Measurements from ENCODE around the gene ATP9A.

DNA sequence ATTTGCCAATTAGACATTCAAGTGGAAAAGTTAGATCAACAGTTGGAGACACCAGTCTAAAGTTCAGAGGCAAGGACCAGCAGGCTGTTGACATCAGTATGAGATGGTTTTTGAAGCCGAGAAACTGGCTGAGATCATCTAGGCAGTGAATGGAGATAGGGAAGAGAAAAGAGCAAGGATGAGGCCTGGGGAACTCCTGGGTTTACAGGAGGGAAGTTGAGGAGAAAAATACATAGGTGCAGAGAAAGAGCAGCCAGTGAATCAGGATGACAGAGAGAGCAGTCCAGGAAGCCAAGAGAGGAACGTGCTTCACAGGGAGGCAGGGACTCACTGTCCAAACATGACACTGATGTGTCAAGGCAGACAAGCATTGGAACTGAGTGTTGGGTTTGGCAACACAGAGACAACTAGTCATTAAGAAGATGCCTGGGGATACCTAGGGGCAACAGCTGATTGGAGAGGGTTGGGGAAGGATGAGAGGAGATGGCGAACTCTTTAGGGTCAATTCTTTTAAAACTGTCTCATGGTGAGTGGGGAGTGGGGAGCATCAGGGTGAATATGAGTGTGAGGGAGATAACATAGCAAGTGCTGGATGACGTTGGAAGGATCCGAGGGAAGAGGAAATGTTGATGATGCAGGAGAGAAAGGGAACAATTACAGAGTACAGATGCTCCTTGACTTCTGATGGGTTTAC, 47.3 kb upstream of the ATP9A start:
- no peak for TF ChIP-seq NR2F1 (conservative IDR thresholded peaks at IDR 0.05)
- TF ChIP-seq, protein P1, sequence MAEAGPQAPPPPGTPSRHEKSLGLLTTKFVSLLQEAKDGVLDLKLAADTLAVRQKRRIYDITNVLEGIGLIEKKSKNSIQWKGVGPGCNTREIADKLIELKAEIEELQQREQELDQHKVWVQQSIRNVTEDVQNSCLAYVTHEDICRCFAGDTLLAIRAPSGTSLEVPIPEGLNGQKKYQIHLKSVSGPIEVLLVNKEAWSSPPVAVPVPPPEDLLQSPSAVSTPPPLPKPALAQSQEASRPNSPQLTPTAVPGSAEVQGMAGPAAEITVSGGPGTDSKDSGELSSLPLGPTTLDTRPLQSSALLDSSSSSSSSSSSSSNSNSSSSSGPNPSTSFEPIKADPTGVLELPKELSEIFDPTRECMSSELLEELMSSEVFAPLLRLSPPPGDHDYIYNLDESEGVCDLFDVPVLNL (IDR thresholded peaks at IDR 0.05; ENCODE audit: low read depth, low read length) = no peak
- no peak for TF ChIP-seq EZH2 (IDR thresholded peaks at IDR 0.05; ENCODE audit: borderline replicate concordance, control insufficient read depth, low read depth, low read length)
- no peak for TF ChIP-seq JUND (IDR thresholded peaks at IDR 0.05; ENCODE audit: low read depth, low read length)
- TF ChIP-seq, protein P2, sequence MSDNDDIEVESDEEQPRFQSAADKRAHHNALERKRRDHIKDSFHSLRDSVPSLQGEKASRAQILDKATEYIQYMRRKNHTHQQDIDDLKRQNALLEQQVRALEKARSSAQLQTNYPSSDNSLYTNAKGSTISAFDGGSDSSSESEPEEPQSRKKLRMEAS (IDR thresholded peaks at IDR 0.05; ENCODE audit: low read depth, low read length) = no peak
- no peak for TF ChIP-seq IKZF1 (conservative IDR thresholded peaks at IDR 0.05)
- no peak for TF ChIP-seq HCFC1 (IDR thresholded peaks at IDR 0.05; ENCODE audit: low read length)
- TF ChIP-seq CTCF (IDR thresholded peaks at IDR 0.05 in 2 of 3, conservative IDR thresholded peaks at IDR 0.05 in 1 of 3; ENCODE audit: control insufficient read depth in 2 of 3, extremely low read depth in 1 of 3, insufficient read depth in 1 of 3, low read depth in 3 of 3, low read length in 3 of 3) = no peak
- TF ChIP-seq POLR2A (IDR thresholded peaks at IDR 0.05; ENCODE audit: low read depth, low read length) = no peak
- TF ChIP-seq MXI1 (IDR thresholded peaks at IDR 0.05; ENCODE audit: low read depth, low read length) = no peak
- TF ChIP-seq NFXL1 (IDR thresholded peaks at IDR 0.05; ENCODE audit: borderline replicate concordance) = no peak

Measured in GM12878 (cell line).